HCT116 (cell line): Measurements from ENCODE around the gene SLC14A1. TPM values are rescaled to one million over a fixed set of nuclear protein-coding genes. Genes with fewer than 3 reads are reported as not detected.

Experiments used
- ATAC-seq: fragments of 200-7000 bp; cut with Tn5 transposase; 2 replicates; pipeline ENCODE4 v1.9.1; 2020; ENCODE audit warnings: mild to moderate bottlenecking, moderate library complexity
- BruUV-seq: library from RNA; stranded (reverse); fragments of 400-500 nt; replicated peaks from 2 replicates; lab custom pipeline; 2021; lab: Mats Ljungman, UMichigan
- CTCF ChIA-PET: fragments of 300-600 bp; sonication (Branson Sonifier 250); formaldehyde crosslinking; loops from one replicate; lab custom pipeline; 2021; ENCODE audit warnings: antibody characterized with exemption; lab: Charles Lee
- POLR2A ChIA-PET: fragments of 300-600, 350-600 bp; sonication (Branson Sonifier 250); formaldehyde crosslinking; loops from one replicate; lab custom pipeline; 2021; ENCODE audit warnings: antibody characterized with exemption; lab: Charles Lee
- RAD21 ChIA-PET, 2 experiments: fragments of 300-600 bp; sonication (Branson Sonifier 250); formaldehyde crosslinking; loops; one replicate each; lab custom pipeline; 2023; ENCODE audit warnings: low total read pairs in 2 of 2; ENCODE audit not compliant: uncharacterized antibody in 2 of 2, unreplicated experiment in 2 of 2, low non-redundant PET in 1 of 2; lab: Charles Lee
- DNase-seq: peaks from one replicate; pipeline ENCODE4 v3.0.0-alpha.2; 2010; ENCODE audit warnings: low read depth, low spot score
- H2AFZ ChIP-seq: fragments of 200-600 bp; shearing (Covaris generic), sonication (generic); 2 replicates; pipeline ENCODE4 v1.6.1; 2017; ENCODE audit warnings: low read depth, mixed run types, mixed read lengths, antibody characterized with exemption, low read length; ENCODE audit not compliant: poor library complexity, severe bottlenecking
- H3K27ac ChIP-seq: 2 replicates; pipeline ENCODE4 v1.5.1; 2012; ENCODE audit warnings: low read depth, low read length
- H3K27me3 ChIP-seq: fragments of 200-600 bp; sonication (generic); 2 replicates; pipeline ENCODE4 v1.6.1; 2016; ENCODE audit warnings: mixed run types, low read length, mixed read lengths; ENCODE audit not compliant: insufficient read depth
- H3K36me3 ChIP-seq, 2 experiments: fragments of 200-500 bp in 1 of 2; fragments of 200-600 bp in 1 of 2; sonication (Bioruptor generic) in 1 of 2; sonication (generic) in 1 of 2; 2 replicates each; pipeline versions ENCODE4 v1.5.1 to v1.6.1; 2014 to 2016; ENCODE audit warnings: low read length in 2 of 2, inconsistent platforms in 1 of 2, mixed read lengths in 1 of 2, mixed run types in 1 of 2; ENCODE audit not compliant: insufficient read depth in 2 of 2, control insufficient read depth in 1 of 2
- H3K4me1 ChIP-seq, 2 experiments: fragments of 200-600 bp in 1 of 2; sonication (generic) in 1 of 2; 2 replicates each; pipeline versions ENCODE4 v1.5.1 to v1.6.1; 2012 to 2017; ENCODE audit warnings: low read length in 2 of 2, inconsistent platforms in 1 of 2, mild to moderate bottlenecking in 1 of 2, mixed read lengths in 1 of 2, mixed run types in 1 of 2, moderate library complexity in 1 of 2; ENCODE audit not compliant: insufficient read depth in 2 of 2, control insufficient read depth in 1 of 2
- H3K4me2 ChIP-seq: fragments of 200-600 bp; sonication (generic); 2 replicates; pipeline ENCODE4 v1.6.1; 2017; ENCODE audit warnings: mixed run types, low read length, mixed read lengths
- H3K4me3 ChIP-seq, 2 experiments: fragments of 200-600 bp in 1 of 2; sonication (generic) in 1 of 2; replicated peaks in 1 of 2; 2 replicates each; pipeline ENCODE4 v1.5.1; 2011 to 2016; ENCODE audit warnings: low read length in 2 of 2, control low read depth in 1 of 2, low read depth in 1 of 2, mild to moderate bottlenecking in 1 of 2, mixed read lengths in 1 of 2, mixed run types in 1 of 2
- H3K79me2 ChIP-seq: fragments of 200-600 bp; sonication (generic); 2 replicates; pipeline ENCODE4 v1.6.1; 2017; ENCODE audit warnings: mild to moderate bottlenecking, mixed run types, low read length, moderate library complexity, mixed read lengths; ENCODE audit not compliant: insufficient read depth
- H3K9ac ChIP-seq: fragments of 200-600 bp; sonication (generic); 2 replicates; pipeline ENCODE4 v1.6.1; 2016; ENCODE audit warnings: low read length, mixed read lengths
- H3K9me2 ChIP-seq: fragments of 200-600 bp; sonication (generic), shearing (Covaris generic); 2 replicates; pipeline ENCODE4 v1.6.1; 2017; ENCODE audit warnings: mixed run types, mild to moderate bottlenecking, moderate library complexity; ENCODE audit not compliant: insufficient read depth
- H3K9me3 ChIP-seq, 2 experiments: fragments of 200-500 bp in 1 of 2; fragments of 200-600 bp in 1 of 2; sonication (Bioruptor generic) in 1 of 2; sonication (generic) in 1 of 2; 2 replicates each; pipeline ENCODE4 v1.6.1; 2014 to 2017; ENCODE audit warnings: low read length in 2 of 2, mixed read lengths in 2 of 2, inconsistent platforms in 1 of 2, low read depth in 1 of 2, mild to moderate bottlenecking in 1 of 2, mixed run types in 1 of 2, moderate library complexity in 1 of 2; ENCODE audit not compliant: control insufficient read depth in 1 of 2, insufficient read depth in 1 of 2
- H4K20me1 ChIP-seq: fragments of 200-600 bp; sonication (generic), shearing (Covaris generic); 2 replicates; pipeline ENCODE4 v1.6.1; 2017; ENCODE audit warnings: mixed run types, mild to moderate bottlenecking, moderate library complexity; ENCODE audit not compliant: insufficient read depth
- CEBPB ChIP-seq: IDR thresholded peaks from 2 replicates; pipeline ENCODE4 v1.6.1; 2012; ENCODE audit warnings: low read depth
- CTCF ChIP-seq, 3 experiments: fragments of 200-600 bp in 1 of 3; sonication (generic) in 1 of 3; IDR thresholded peaks in 2 of 3; conservative IDR thresholded peaks in 1 of 3; 2 replicates each; pipeline ENCODE4 v1.5.1; 2012 to 2017; ENCODE audit warnings: low read depth in 2 of 3, low read length in 2 of 3, antibody characterized with exemption in 1 of 3, borderline replicate concordance in 1 of 3, control low read depth in 1 of 3, mild to moderate bottlenecking in 1 of 3, mixed read lengths in 1 of 3, mixed run types in 1 of 3, moderate library complexity in 1 of 3; ENCODE audit not compliant: insufficient read depth in 1 of 3
- EZH2phosphoT487 ChIP-seq: fragments of 200-600 bp; IDR thresholded peaks from 2 replicates; pipeline ENCODE4 v1.6.1; 2018; ENCODE audit warnings: antibody characterized with exemption, borderline replicate concordance
- FOSL1 ChIP-seq: IDR thresholded peaks from 2 replicates; pipeline ENCODE4 v1.6.1; 2012; ENCODE audit warnings: low read depth
- RAD21 ChIP-seq: IDR thresholded peaks from 2 replicates; pipeline ENCODE4 v1.6.1; 2012; ENCODE audit warnings: low read depth, mild to moderate bottlenecking
- REST ChIP-seq: IDR thresholded peaks from 2 replicates; pipeline ENCODE4 v1.6.1; 2012; ENCODE audit warnings: low read depth
- SIN3A ChIP-seq: IDR thresholded peaks from 2 replicates; pipeline ENCODE4 v1.6.1; 2012; ENCODE audit warnings: low read depth
- SP1 ChIP-seq: IDR thresholded peaks from 2 replicates; pipeline ENCODE4 v1.6.1; 2012; ENCODE audit warnings: low read depth
- YY1 ChIP-seq: IDR thresholded peaks from 2 replicates; pipeline ENCODE4 v1.6.1; 2011; ENCODE audit warnings: low read length, low read depth, moderate library complexity, mild to moderate bottlenecking; ENCODE audit not compliant: insufficient replicate concordance; ENCODE audit errors: extremely low read depth
- intact Hi-C: fragments of 100-400 bp; cut with micrococcal nuclease; formaldehyde crosslinking; loops from 2 replicates; pipeline ENCODE4 v1.10.0; 2022
- total RNA-seq: library from RNA; stranded (reverse); gene quantifications from one replicate; pipeline ENCODE4 v1.2.1, GENCODE V29; 2021; ENCODE audit not compliant: unreplicated experiment

Gene SLC14A1
- total RNA-seq, 1 experiment from 2014 or later: not detected

- H3K79me2 ChIP-seq: no peaks in the 10 kb centered on the region
- H3K27me3 ChIP-seq: peaks cover 23% of the 10 kb centered on the region; the same call in 1 of the 2 replicates
- DNase-seq (no peak), ATAC-seq (no peak)
- no peak overlapping the region for H3K4me2 ChIP-seq
- CTCF ChIA-PET: interaction anchor here (1.4 kb wide), 1 partner anchor 396 kb away, joined by 3 read pairs; no protein-coding TSS in a partner anchor
- H3K27ac ChIP-seq: no peak overlapping the region
- RAD21 ChIA-PET: no interaction called here
- H3K36me3 ChIP-seq: no peaks in the 10 kb centered on the region
- no peak overlapping the region for H2AFZ ChIP-seq
- no peak overlapping the region for H3K9ac ChIP-seq
- POLR2A ChIA-PET: no interaction called here
- intact Hi-C loops: no loop called here
- H3K4me3 ChIP-seq: no peak overlapping the region
- no peaks in the 10 kb centered on the region for H4K20me1 ChIP-seq
- no peak for TF ChIP-seq RAD21
- TF ChIP-seq CEBPB: no peak
- no peak for TF ChIP-seq EZH2phosphoT487
- TF ChIP-seq CTCF (IDR thresholded peaks at IDR 0.05 in 2 of 3, conservative IDR thresholded peaks at IDR 0.05 in 1 of 3; ENCODE audit: borderline replicate concordance in 1 of 3, insufficient read depth in 1 of 3, low read depth in 2 of 3, low read length in 2 of 3): no peak
- no peak for TF ChIP-seq FOSL1
- no peak for TF ChIP-seq REST
- no peak for TF ChIP-seq SIN3A
- TF ChIP-seq YY1: no peak
- no peak for TF ChIP-seq SP1
- H3K9me3 ChIP-seq: no peaks in the 10 kb centered on the region
- BruUV-seq: no TSS peak
- no peaks in the 10 kb centered on the region for H3K9me2 ChIP-seq
- H3K4me1 ChIP-seq: no peaks in the 10 kb centered on the region
These were observed 46.6 kb upstream of the SLC14A1 start for GRCh38 chr18:45677276-45677807.
